ENCODE data around the gene SCUBE2. TPM values are rescaled to one million over a fixed set of nuclear protein-coding genes. Genes with fewer than 3 reads are reported as not detected.

SCUBE2 gene
- total RNA-seq, 1 donor from 2014 or later = 7.1 TPM

- Histone ChIP-seq H3K4me3 (no peak overlapping the region), H3K27me3 (ENCODE audit: low read depth) (no peaks in the 10 kb centered on the region), H3K4me1 (no peaks in the 10 kb centered on the region), H3K27ac (no peak overlapping the region), H3K9me3 (no peaks in the 10 kb centered on the region), H3K36me3 (no peaks in the 10 kb centered on the region)
- ATAC-seq (no peak), DNase-seq (no peak)
- TF ChIP-seq CTCF (IDR thresholded peaks at IDR 0.05) = peak; percentile 6
- intact Hi-C loops (cut with DNase I) = no loop called here
Measured at GRCh38 chr11:9120664-9121468, 29.5 kb upstream of the SCUBE2 start.

GRCh38 chr11:9118277-9118676 is 26.9 kb upstream of the SCUBE2 start:
- Histone ChIP-seq H3K27me3 (ENCODE audit: low read depth) (no peaks in the 10 kb centered on the region), H3K4me3 (no peak overlapping the region), H3K27ac (no peak overlapping the region), H3K4me1 (no peaks in the 10 kb centered on the region), H3K9me3 (no peaks in the 10 kb centered on the region), H3K36me3 (no peaks in the 10 kb centered on the region)
- TF ChIP-seq CTCF (IDR thresholded peaks at IDR 0.05) = no peak
- ATAC-seq (no peak), DNase-seq (no peak)
- intact Hi-C loops (cut with DNase I) = no loop called here

GRCh38 chr11:9112075-9112474 is 20.7 kb upstream of the SCUBE2 start:
- intact Hi-C loops (cut with DNase I) = no loop called here
- DNase-seq (no peak), ATAC-seq (no peak)
- Histone ChIP-seq H3K4me3 (no peak overlapping the region), H3K27ac (no peak overlapping the region), H3K27me3 (ENCODE audit: low read depth) (no peaks in the 10 kb centered on the region), H3K4me1 (no peaks in the 10 kb centered on the region), H3K9me3 (peaks cover 7% of the 10 kb centered on the region), H3K36me3 (no peaks in the 10 kb centered on the region)
- TF ChIP-seq CTCF (IDR thresholded peaks at IDR 0.05) = no peak

- Histone ChIP-seq H3K27me3 (ENCODE audit: low read depth) (no peaks in the 10 kb centered on the region), H3K4me1 (no peaks in the 10 kb centered on the region), H3K27ac (no peak overlapping the region), H3K9me3 (peaks cover 7% of the 10 kb centered on the region), H3K4me3 (no peak overlapping the region), H3K36me3 (no peaks in the 10 kb centered on the region)
- no peak for DNase-seq
- no peak for TF ChIP-seq CTCF (IDR thresholded peaks at IDR 0.05)
- ATAC-seq = no peak
- intact Hi-C loops (cut with DNase I) = no loop called here
Measured at GRCh38 chr11:9109858-9110731, 18.7 kb upstream of the SCUBE2 start.

- H3K36me3 ChIP-seq = no peaks in the 10 kb centered on the region
- intact Hi-C loops (cut with DNase I) = no loop called here
- H3K4me1 ChIP-seq = no peaks in the 10 kb centered on the region
- no peak overlapping the region for H3K27ac ChIP-seq
- H3K27me3 ChIP-seq (ENCODE audit: low read depth) = no peaks in the 10 kb centered on the region
- no peak for DNase-seq
- ATAC-seq = no peak
- H3K4me3 ChIP-seq = no peak overlapping the region
- no peak for TF ChIP-seq CTCF (IDR thresholded peaks at IDR 0.05)
- no peaks in the 10 kb centered on the region for H3K9me3 ChIP-seq
Measured at GRCh38 chr11:9104580-9104979, 13.2 kb upstream of the SCUBE2 start.

All from lower lobe of right lung (tissue), 2 donors.